OCI-M1 (cell line): ENCODE results near the gene ANGPT4.
"Not testable (repeated sequence)": the region's sequence is repeated elsewhere in the genome, so short reads cannot be mapped to it uniquely, and the experiment has no call there.

ENCODE experiments used
- DNase-seq: peaks from one replicate; lab custom pipeline; 2025; lab: John Stamatoyannopoulos, UW

ANGPT4 gene

GRCh38 chr20:906001-906520, 10.1 kb downstream of the ANGPT4 start:
- no peak for DNase-seq

- DNase-seq = no peak
These were observed 10.7 kb downstream of the ANGPT4 start for GRCh38 chr20:905396-905961.

- DNase-seq = no peak
These were observed 12.0 kb downstream of the ANGPT4 start for GRCh38 chr20:904039-904545.

GRCh38 chr20:897436-897835, 18.7 kb downstream of the ANGPT4 start:
- not testable (repeated sequence) for DNase-seq

GRCh38 chr20:896501-897025, 19.6 kb downstream of the ANGPT4 start:
- DNase-seq = no peak

- not testable (repeated sequence) for DNase-seq
These were observed 23.8 kb downstream of the ANGPT4 start for GRCh38 chr20:892371-892770.

- no peak for DNase-seq
These were observed 24.4 kb downstream of the ANGPT4 start for GRCh38 chr20:891706-892080.

GRCh38 chr20:891058-891705, 25.0 kb downstream of the ANGPT4 start:
- DNase-seq = no peak

GRCh38 chr20:890666-891057, 25.5 kb downstream of the ANGPT4 start:
- DNase-seq = no peak

- DNase-seq = no peak
These were observed 26.1 kb downstream of the ANGPT4 start for GRCh38 chr20:889932-890463.

GRCh38 chr20:889106-889505, 27.0 kb downstream of the ANGPT4 start:
- no peak for DNase-seq

- DNase-seq = no peak
These were observed 28.1 kb downstream of the ANGPT4 start for GRCh38 chr20:888057-888456.

GRCh38 chr20:887137-887536, 29.0 kb downstream of the ANGPT4 start:
- DNase-seq = no peak

- no peak for DNase-seq
These were observed 30.9 kb downstream of the ANGPT4 start for GRCh38 chr20:884983-885952.

- no peak for DNase-seq
These were observed 34.4 kb downstream of the ANGPT4 start for GRCh38 chr20:881783-882144.

- DNase-seq = no peak
These were observed 34.9 kb downstream of the ANGPT4 start for GRCh38 chr20:881051-881782.

- no peak for DNase-seq
These were observed 36.5 kb downstream of the ANGPT4 start for GRCh38 chr20:879626-880025.

GRCh38 chr20:878511-879307, 37.4 kb downstream of the ANGPT4 start:
- DNase-seq = peak; percentile 67

GRCh38 chr20:877814-878213, 38.3 kb downstream of the ANGPT4 start:
- DNase-seq = no peak

GRCh38 chr20:875115-875514, 41.0 kb downstream of the ANGPT4 start:
- DNase-seq = no peak
